ENCODE measurements around the gene CCT6A. TPM values are rescaled to one million over a fixed set of nuclear protein-coding genes. Genes with fewer than 3 reads are reported as not detected.
"Not testable (repeated sequence)": the region's sequence is repeated elsewhere in the genome, so short reads cannot be mapped to it uniquely, and the experiment has no call there.

CCT6A gene
- total RNA-seq, 1 experiment from 2014 or later: 257 TPM

DNA sequence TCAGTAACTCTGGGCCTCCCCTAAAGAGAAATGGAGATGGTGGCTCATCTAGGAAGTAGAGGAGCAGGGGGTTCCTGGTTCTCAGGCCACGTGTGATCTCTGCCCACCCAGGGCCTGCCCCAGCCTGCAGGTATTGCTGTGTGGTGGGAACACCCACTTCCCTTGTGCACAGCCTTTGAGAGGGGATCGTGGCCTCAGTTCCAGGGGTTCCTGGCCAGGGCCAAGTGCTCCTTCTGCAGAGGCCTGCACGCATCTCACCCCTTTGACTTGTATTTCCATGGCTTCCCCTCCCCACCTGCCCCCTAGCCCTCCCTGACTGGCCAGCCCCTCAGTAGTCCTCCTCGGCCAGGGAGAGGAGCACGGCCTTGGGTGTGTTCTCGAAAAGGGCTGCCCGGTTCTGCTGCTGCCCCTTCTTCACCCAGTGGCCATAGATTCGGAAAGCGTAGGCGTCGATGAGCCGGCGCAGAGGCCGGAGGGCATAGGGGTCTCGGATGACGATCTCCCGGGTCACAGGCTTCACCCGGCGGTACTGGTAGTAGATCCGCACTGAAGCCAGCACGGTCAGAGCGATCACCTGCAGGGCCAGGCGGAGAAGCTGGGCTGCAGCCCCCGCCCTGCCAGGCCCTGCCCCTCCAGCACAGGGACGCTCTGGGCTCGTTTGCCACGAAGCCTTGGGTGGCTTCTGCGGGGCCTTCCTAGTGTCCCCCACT, 29.3 kb downstream of the CCT6A start:
- H3K27me3 ChIP-seq (ENCODE audit: insufficient read depth, low read length); DNase-seq (ENCODE audit: low read depth, low spot score); H3K9me3 ChIP-seq (ENCODE audit: control insufficient read depth in 1 of 2, insufficient read depth in 1 of 2, low read depth in 1 of 2, low read length in 2 of 2); H3K4me2 ChIP-seq (ENCODE audit: low read length); H3K27ac ChIP-seq (ENCODE audit: low read depth, low read length); H3K9me2 ChIP-seq (ENCODE audit: insufficient read depth); intact Hi-C loops (cut with micrococcal nuclease); ATAC-seq; CTCF ChIA-PET; BruUV-seq (replicated peaks); H3K79me2 ChIP-seq (ENCODE audit: insufficient read depth, low read length); H3K4me1 ChIP-seq (ENCODE audit: control insufficient read depth in 1 of 2, insufficient read depth in 2 of 2, low read length in 2 of 2); H4K20me1 ChIP-seq (ENCODE audit: insufficient read depth); RAD21 ChIA-PET (ENCODE audit: low non-redundant PET in 1 of 2, low total read pairs in 2 of 2, uncharacterized antibody in 2 of 2, unreplicated experiment in 2 of 2); POLR2A ChIA-PET; H2AFZ ChIP-seq (ENCODE audit: low read depth, low read length, poor library complexity, severe bottlenecking); H3K4me3 ChIP-seq (replicated peaks in 1 of 2; ENCODE audit: low read depth in 1 of 2, low read length in 2 of 2); H3K9ac ChIP-seq (ENCODE audit: low read length): not testable (repeated sequence)
- H3K36me3 ChIP-seq (ENCODE audit: control insufficient read depth in 1 of 2, insufficient read depth in 2 of 2, low read length in 2 of 2): peaks cover 7 to 21% of the 10 kb centered on the region in 2 experiments; a peak in 3 of 4 replicates

DNA sequence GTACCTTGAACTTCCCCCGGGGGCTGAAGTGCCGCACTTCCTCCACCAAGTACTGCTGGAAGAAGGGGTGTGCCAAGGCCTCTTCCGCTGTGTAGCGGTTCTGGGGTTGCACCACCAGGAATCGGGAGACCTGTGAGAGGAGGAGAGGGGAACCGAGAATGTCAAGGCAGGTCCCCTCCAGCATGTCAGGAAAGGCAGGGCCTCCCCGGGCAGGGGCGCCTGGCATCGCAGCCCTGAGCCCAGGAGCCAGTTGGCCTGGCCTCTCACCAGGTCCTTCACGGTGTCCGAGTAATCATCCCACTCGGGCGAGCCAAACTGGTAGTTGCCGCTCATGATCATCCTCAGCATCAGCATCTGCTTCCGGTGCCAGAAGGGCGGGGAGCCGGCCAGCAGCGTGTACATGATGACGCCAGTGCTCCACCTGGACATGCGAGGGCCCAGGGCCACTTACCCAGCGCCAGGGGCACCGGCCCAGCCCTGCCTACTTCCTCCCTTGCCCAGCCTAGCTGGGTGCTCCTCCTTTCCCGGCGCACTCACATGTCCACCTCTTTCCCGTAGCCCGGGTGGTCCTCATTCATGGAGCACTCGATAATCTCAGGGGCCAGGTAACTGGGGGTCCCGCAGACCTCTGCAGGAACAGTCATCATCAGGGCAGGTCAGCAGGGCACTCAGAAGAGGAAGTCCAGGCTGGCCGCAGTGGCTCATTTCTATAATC, 30.2 kb downstream of the CCT6A start:
- intact Hi-C loops (cut with micrococcal nuclease): no loop called here
- H3K79me2 ChIP-seq (ENCODE audit: insufficient read depth, low read length): no peaks in the 10 kb centered on the region
- no peaks in the 10 kb centered on the region for H3K9me3 ChIP-seq (ENCODE audit: control insufficient read depth in 1 of 2, insufficient read depth in 1 of 2, low read depth in 1 of 2, low read length in 2 of 2)
- peaks cover 7 to 15% of the 10 kb centered on the region in 2 experiments; a peak in 3 of 4 replicates for H3K36me3 ChIP-seq (ENCODE audit: control insufficient read depth in 1 of 2, insufficient read depth in 2 of 2, low read length in 2 of 2)
- no TSS peak for BruUV-seq (replicated peaks)
- no peak overlapping the region for H3K9ac ChIP-seq (ENCODE audit: low read length)
- DNase-seq (ENCODE audit: low read depth, low spot score) (no peak), ATAC-seq (no peak)
- H3K27me3 ChIP-seq (ENCODE audit: insufficient read depth, low read length): no peaks in the 10 kb centered on the region
- H3K4me1 ChIP-seq (ENCODE audit: control insufficient read depth in 1 of 2, insufficient read depth in 2 of 2, low read length in 2 of 2): peaks cover 0 to 6% of the 10 kb centered on the region in 2 experiments; a peak in 1 of 4 replicates
- no peak overlapping the region for H3K27ac ChIP-seq (ENCODE audit: low read depth, low read length)
- H2AFZ ChIP-seq (ENCODE audit: low read depth, low read length, poor library complexity, severe bottlenecking): no peak overlapping the region
- H3K9me2 ChIP-seq (ENCODE audit: insufficient read depth): no peaks in the 10 kb centered on the region
- H4K20me1 ChIP-seq (ENCODE audit: insufficient read depth): no peaks in the 10 kb centered on the region
- no peak overlapping the region for H3K4me3 ChIP-seq (replicated peaks in 1 of 2; ENCODE audit: low read depth in 1 of 2, low read length in 2 of 2)
- ChIA-PET CTCF (no interaction called here), POLR2A (no interaction called here), RAD21 (ENCODE audit: low non-redundant PET in 1 of 2, low total read pairs in 2 of 2, uncharacterized antibody in 2 of 2, unreplicated experiment in 2 of 2) (no interaction called here)
- H3K4me2 ChIP-seq (ENCODE audit: low read length): no peak overlapping the region
- no peak for TF ChIP-seq SIN3A (IDR thresholded peaks at IDR 0.05; ENCODE audit: low read depth)
- no peak for TF ChIP-seq SP1 (IDR thresholded peaks at IDR 0.05; ENCODE audit: low read depth)
- TF ChIP-seq, protein P1, sequence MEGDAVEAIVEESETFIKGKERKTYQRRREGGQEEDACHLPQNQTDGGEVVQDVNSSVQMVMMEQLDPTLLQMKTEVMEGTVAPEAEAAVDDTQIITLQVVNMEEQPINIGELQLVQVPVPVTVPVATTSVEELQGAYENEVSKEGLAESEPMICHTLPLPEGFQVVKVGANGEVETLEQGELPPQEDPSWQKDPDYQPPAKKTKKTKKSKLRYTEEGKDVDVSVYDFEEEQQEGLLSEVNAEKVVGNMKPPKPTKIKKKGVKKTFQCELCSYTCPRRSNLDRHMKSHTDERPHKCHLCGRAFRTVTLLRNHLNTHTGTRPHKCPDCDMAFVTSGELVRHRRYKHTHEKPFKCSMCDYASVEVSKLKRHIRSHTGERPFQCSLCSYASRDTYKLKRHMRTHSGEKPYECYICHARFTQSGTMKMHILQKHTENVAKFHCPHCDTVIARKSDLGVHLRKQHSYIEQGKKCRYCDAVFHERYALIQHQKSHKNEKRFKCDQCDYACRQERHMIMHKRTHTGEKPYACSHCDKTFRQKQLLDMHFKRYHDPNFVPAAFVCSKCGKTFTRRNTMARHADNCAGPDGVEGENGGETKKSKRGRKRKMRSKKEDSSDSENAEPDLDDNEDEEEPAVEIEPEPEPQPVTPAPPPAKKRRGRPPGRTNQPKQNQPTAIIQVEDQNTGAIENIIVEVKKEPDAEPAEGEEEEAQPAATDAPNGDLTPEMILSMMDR (IDR thresholded peaks at IDR 0.05 in 2 of 3, conservative IDR thresholded peaks at IDR 0.05 in 1 of 3; ENCODE audit: borderline replicate concordance in 1 of 3, insufficient read depth in 1 of 3, low read depth in 2 of 3, low read length in 2 of 3): no peak
- TF ChIP-seq, protein P2, sequence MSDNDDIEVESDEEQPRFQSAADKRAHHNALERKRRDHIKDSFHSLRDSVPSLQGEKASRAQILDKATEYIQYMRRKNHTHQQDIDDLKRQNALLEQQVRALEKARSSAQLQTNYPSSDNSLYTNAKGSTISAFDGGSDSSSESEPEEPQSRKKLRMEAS (IDR thresholded peaks at IDR 0.05): no peak
- TF ChIP-seq EZH2 (IDR thresholded peaks at IDR 0.05): no peak
- TF ChIP-seq ZFX (IDR thresholded peaks at IDR 0.05): no peak
- no peak for TF ChIP-seq CEBPB (IDR thresholded peaks at IDR 0.05; ENCODE audit: low read depth)
- TF ChIP-seq TCF7L2 (IDR thresholded peaks at IDR 0.05; ENCODE audit: borderline replicate concordance, extremely low read depth, insufficient read depth, insufficient read length): no peak
- no peak for TF ChIP-seq JUND (IDR thresholded peaks at IDR 0.05)
- TF ChIP-seq FOSL1 (IDR thresholded peaks at IDR 0.05; ENCODE audit: low read depth): no peak
- TF ChIP-seq EZH2phosphoT487 (IDR thresholded peaks at IDR 0.05; ENCODE audit: borderline replicate concordance): no peak
- no peak for TF ChIP-seq YY1 (IDR thresholded peaks at IDR 0.05; ENCODE audit: extremely low read depth, insufficient replicate concordance, low read depth, low read length)
- TF ChIP-seq, protein P3, sequence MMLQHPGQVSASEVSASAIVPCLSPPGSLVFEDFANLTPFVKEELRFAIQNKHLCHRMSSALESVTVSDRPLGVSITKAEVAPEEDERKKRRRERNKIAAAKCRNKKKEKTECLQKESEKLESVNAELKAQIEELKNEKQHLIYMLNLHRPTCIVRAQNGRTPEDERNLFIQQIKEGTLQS (IDR thresholded peaks at IDR 0.05): no peak
- no peak for TF ChIP-seq SRF (IDR thresholded peaks at IDR 0.05; ENCODE audit: low read depth)
- no peak for TF ChIP-seq CBX3 (IDR thresholded peaks at IDR 0.05; ENCODE audit: low read depth)
- no peak for TF ChIP-seq ELF1 (IDR thresholded peaks at IDR 0.05; ENCODE audit: borderline replicate concordance, low read depth)
- no peak for TF ChIP-seq RAD21 (IDR thresholded peaks at IDR 0.05; ENCODE audit: low read depth)

All from HCT116 (cell line).